Tibial artery (tissue), 4 donors: Measurements from ENCODE around the gene GNAT3.

Source experiments
- DNase-seq, 2 donors: peaks; one replicate each; pipeline ENCODE4 v3.0.0-alpha.2; 2019
- H3K27ac ChIP-seq, 2 donors: fragments of 200-600 bp; sonication (generic) in 1 of 2; 1 replicate in 1 of 2; 2 replicates in 1 of 2; pipeline ENCODE4 v1.5.1; 2018 to 2019; ENCODE audit warnings: mild to moderate bottlenecking in 1 of 2
- H3K27me3 ChIP-seq, 2 donors: fragments of 200-600 bp; sonication (generic) in 1 of 2; one replicate each; pipeline versions ENCODE4 v1.5.1 to v1.6.0; 2016 to 2019
- H3K36me3 ChIP-seq, 3 donors: fragments of 200-600 bp; sonication (generic) in 2 of 3; one replicate each; pipeline ENCODE4 v1.5.1; 2016 to 2019; ENCODE audit warnings: mild to moderate bottlenecking in 2 of 3
- H3K4me1 ChIP-seq, 4 donors: fragments of 200-600 bp; sonication (generic) in 2 of 4; 1 replicate in 3 of 4; 2 replicates in 1 of 4; pipeline ENCODE4 v1.5.1; 2016 to 2019
- H3K4me3 ChIP-seq, 2 donors: fragments of 200-600 bp; sonication (generic) in 1 of 2; 1 replicate in 1 of 2; 2 replicates in 1 of 2; pipeline ENCODE4 v1.5.1; 2018 to 2019; ENCODE audit warnings: mild to moderate bottlenecking in 2 of 2
- H3K9me3 ChIP-seq, 3 donors: fragments of 200-600 bp; sonication (generic) in 1 of 3; one replicate each; pipeline ENCODE4 v1.5.1; 2016 to 2019
- CTCF ChIP-seq, 2 experiments: fragments of 200-600 bp in 1 of 2; fragments of 450-650 bp in 1 of 2; IDR thresholded peaks; one replicate each; pipeline ENCODE4 v1.5.1; 2017 to 2019; ENCODE audit warnings: antibody characterized with exemption in 2 of 2, mild to moderate bottlenecking in 1 of 2, moderate library complexity in 1 of 2
- intact Hi-C: fragments of 100-400 bp; cut with DNase I; formaldehyde crosslinking; loops from one replicate; pipeline ENCODE4 v1.15.0; 2023; ENCODE audit warnings: low total_unique reads

Gene GNAT3

GRCh38 chr7:80482950-80483349, 28.9 kb downstream of the GNAT3 start:
- H3K27ac ChIP-seq, result no peak overlapping the region
- TF ChIP-seq CTCF (IDR thresholded peaks at IDR 0.05), result no peak
- no peak overlapping the region for H3K4me3 ChIP-seq
- no peaks in the 10 kb centered on the region for H3K36me3 ChIP-seq
- no peaks in the 10 kb centered on the region for H3K4me1 ChIP-seq
- DNase-seq, result no peak
- no peaks in the 10 kb centered on the region for H3K27me3 ChIP-seq
- intact Hi-C loops, result no loop called here
- H3K9me3 ChIP-seq, result no peaks in the 10 kb centered on the region

DNA sequence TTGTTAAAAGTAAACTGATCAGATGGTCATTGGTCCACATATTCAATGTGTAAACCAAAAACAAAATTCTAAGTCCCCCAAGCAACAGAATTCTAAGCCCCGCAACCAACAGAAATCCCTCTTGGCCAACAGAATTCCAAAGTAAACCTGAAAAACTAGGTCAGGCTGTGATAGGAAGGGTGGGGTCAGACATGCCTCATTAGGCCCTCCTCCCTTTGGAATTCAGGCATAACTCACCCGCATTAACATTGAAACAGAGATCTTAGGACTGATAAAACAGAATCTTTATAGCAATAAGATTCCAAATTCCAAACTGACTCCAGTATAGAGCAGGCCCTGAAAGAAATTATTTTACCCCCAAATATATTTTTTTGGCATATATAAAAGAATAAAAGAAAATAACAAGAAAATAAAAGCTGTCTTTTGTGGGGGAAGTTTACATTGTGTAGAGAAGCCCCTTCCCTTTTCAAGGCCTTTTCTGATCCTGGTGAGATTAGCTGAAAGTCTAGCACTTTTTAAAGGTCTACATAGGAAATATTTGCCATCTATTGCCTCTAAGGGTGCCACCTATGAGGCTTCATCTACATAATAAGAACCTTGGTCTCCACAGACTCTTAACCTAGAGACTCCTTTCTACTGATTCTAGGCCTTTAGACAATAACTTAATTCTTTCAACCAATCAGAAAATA, 30.5 kb downstream of the GNAT3 start:
- H3K4me3 ChIP-seq, result no peak overlapping the region
- no peak overlapping the region for H3K27ac ChIP-seq
- no peaks in the 10 kb centered on the region for H3K4me1 ChIP-seq
- no peaks in the 10 kb centered on the region for H3K9me3 ChIP-seq
- TF ChIP-seq CTCF (IDR thresholded peaks at IDR 0.05), result no peak
- intact Hi-C loops, result no loop called here
- H3K27me3 ChIP-seq, result no peaks in the 10 kb centered on the region
- no peaks in the 10 kb centered on the region for H3K36me3 ChIP-seq
- DNase-seq, result no peak

- H3K4me3 ChIP-seq, result no peak overlapping the region
- no peaks in the 10 kb centered on the region for H3K9me3 ChIP-seq
- no peaks in the 10 kb centered on the region for H3K36me3 ChIP-seq
- H3K27me3 ChIP-seq, result no peaks in the 10 kb centered on the region
- no peak overlapping the region for H3K27ac ChIP-seq
- TF ChIP-seq CTCF (IDR thresholded peaks at IDR 0.05), result no peak
- DNase-seq, result no peak
- intact Hi-C loops, result no loop called here
- H3K4me1 ChIP-seq, result no peaks in the 10 kb centered on the region
These were observed 31.3 kb downstream of the GNAT3 start for GRCh38 chr7:80480566-80480965.

DNA sequence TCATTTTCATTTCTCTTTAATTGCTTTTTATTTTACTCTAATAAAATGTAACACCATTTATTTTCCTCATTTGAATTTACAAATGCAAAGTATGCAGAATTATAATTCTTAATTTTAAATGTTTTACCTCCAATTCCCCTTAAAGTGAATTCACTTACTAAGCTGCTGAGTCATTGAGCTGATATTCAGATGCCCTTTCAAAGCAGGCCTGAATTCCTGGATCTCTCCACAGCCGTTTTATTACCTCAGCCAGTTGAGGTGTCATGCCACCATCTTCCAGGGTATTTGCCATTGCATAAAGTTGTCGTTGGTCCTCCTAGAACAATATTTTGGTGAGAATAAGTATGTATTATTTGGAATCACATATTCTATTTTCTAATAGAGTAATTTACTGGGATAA, 33.2 kb downstream of the GNAT3 start:
- no peaks in the 10 kb centered on the region for H3K36me3 ChIP-seq
- H3K27ac ChIP-seq, result no peak overlapping the region
- H3K4me3 ChIP-seq, result no peak overlapping the region
- DNase-seq, result no peak
- H3K9me3 ChIP-seq, result no peaks in the 10 kb centered on the region
- intact Hi-C loops, result no loop called here
- H3K4me1 ChIP-seq, result no peaks in the 10 kb centered on the region
- TF ChIP-seq CTCF (IDR thresholded peaks at IDR 0.05), result no peak
- H3K27me3 ChIP-seq, result no peaks in the 10 kb centered on the region

GRCh38 chr7:80476035-80476434, 35.8 kb downstream of the GNAT3 start:
- Histone ChIP-seq H3K9me3 (no peaks in the 10 kb centered on the region), H3K4me1 (no peaks in the 10 kb centered on the region), H3K36me3 (no peaks in the 10 kb centered on the region), H3K4me3 (no peak overlapping the region), H3K27ac (no peak overlapping the region), H3K27me3 (no peaks in the 10 kb centered on the region)
- TF ChIP-seq CTCF (IDR thresholded peaks at IDR 0.05), result no peak
- intact Hi-C loops, result no loop called here
- no peak for DNase-seq

- no peaks in the 10 kb centered on the region for H3K36me3 ChIP-seq
- DNase-seq, result no peak
- intact Hi-C loops, result no loop called here
- H3K9me3 ChIP-seq, result no peaks in the 10 kb centered on the region
- H3K27ac ChIP-seq, result no peak overlapping the region
- TF ChIP-seq CTCF (IDR thresholded peaks at IDR 0.05), result no peak
- H3K4me1 ChIP-seq, result no peaks in the 10 kb centered on the region
- H3K4me3 ChIP-seq, result no peak overlapping the region
- H3K27me3 ChIP-seq, result no peaks in the 10 kb centered on the region
These were observed 36.5 kb downstream of the GNAT3 start for GRCh38 chr7:80475383-80475782.
